ENCODE results near the gene MED17.
"Not testable (repeated sequence)": the region's sequence is repeated elsewhere in the genome, so short reads cannot be mapped to it uniquely, and the experiment has no call there.

The MED17 gene

GRCh38 chr11:93757924-93758865, 25.9 kb upstream of the MED17 start:
- DNase-seq: no peak

- not testable (repeated sequence) for DNase-seq
Measured at GRCh38 chr11:93759123-93759522, 25.0 kb upstream of the MED17 start.

GRCh38 chr11:93761910-93762309, 22.2 kb upstream of the MED17 start:
- DNase-seq: no peak

- DNase-seq: no peak
Measured at GRCh38 chr11:93765551-93765950, 18.5 kb upstream of the MED17 start.

- DNase-seq: no peak
Measured at GRCh38 chr11:93766504-93766903, 17.6 kb upstream of the MED17 start.

GRCh38 chr11:93767018-93767417, 17.1 kb upstream of the MED17 start:
- DNase-seq: no peak

GRCh38 chr11:93770160-93770559, 13.9 kb upstream of the MED17 start:
- DNase-seq: no peak

- no peak for DNase-seq
Measured at GRCh38 chr11:93772123-93772522, 12.0 kb upstream of the MED17 start.

GRCh38 chr11:93773045-93773477, 11.0 kb upstream of the MED17 start:
- no peak for DNase-seq

GRCh38 chr11:93773601-93774200, 10.4 kb upstream of the MED17 start:
- DNase-seq: no peak

- DNase-seq: not testable (repeated sequence)
Measured at GRCh38 chr11:93774560-93774959, 9.5 kb upstream of the MED17 start.

GRCh38 chr11:93775289-93775688, 8.8 kb upstream of the MED17 start:
- no peak for DNase-seq

GRCh38 chr11:93783362-93783761, 720 bp upstream of the MED17 start:
- no peak for DNase-seq

- no peak for DNase-seq
Measured at GRCh38 chr11:93783765-93784144, 327 bp upstream of the MED17 start.

- peak; percentile 20 for DNase-seq
Measured at GRCh38 chr11:93784935-93785360, 866 bp downstream of the MED17 start.

GRCh38 chr11:93791493-93791892, 7.4 kb downstream of the MED17 start:
- DNase-seq: no peak

- DNase-seq: no peak
Measured at GRCh38 chr11:93796441-93797231, 12.6 kb downstream of the MED17 start.

GRCh38 chr11:93801366-93801765, 17.3 kb downstream of the MED17 start:
- DNase-seq: no peak

GRCh38 chr11:93804879-93805278, 20.8 kb downstream of the MED17 start:
- DNase-seq: no peak

GRCh38 chr11:93807980-93808379, 23.9 kb downstream of the MED17 start:
- DNase-seq: no peak

- DNase-seq: no peak
Measured at GRCh38 chr11:93813974-93814373, 29.9 kb downstream of the MED17 start.

- DNase-seq: no peak
Measured at GRCh38 chr11:93814966-93815633, 31.0 kb downstream of the MED17 start.
